ENCODE data around the gene CIRBP.

DNA sequence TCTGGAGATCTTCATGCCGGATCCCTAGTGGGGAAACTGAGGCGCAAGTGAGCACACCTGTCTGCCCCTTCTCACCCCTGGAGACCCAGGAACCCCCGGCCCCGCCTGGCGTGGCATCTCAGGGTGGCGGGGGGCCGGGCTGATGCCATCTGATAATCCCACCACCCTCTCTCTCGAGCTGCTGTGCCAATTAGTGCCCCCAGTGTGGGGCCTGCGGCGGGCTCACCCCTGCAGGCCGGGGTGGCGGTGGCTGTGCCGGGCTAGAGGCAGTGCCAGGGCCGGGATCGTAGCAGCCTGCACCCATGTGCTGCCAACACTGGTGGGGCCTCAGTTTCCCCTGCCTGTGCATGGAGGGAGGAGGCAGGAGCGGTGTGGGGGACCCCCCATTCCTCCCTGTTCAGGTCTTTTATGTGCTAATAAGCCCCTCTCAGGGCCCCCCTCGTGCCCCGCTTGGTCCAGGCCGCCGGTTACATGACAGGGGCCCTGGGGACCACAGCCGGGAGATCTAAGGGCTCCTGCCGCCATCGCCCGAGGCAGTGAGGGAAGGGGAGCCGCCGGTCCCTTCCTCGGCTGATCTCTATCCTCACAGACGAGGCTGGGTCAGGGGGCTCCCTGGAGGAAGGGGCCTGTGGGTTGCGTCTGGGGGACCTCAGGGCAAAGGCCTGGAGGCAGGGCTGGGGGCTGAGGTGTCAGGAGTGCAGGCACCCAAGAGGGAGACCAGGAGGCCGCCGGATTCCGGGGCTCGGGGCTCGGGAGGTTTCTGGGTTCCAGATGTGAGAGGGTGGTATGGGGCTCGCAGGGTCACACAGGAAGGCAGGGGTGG, 24.9 kb downstream of the CIRBP start:
- TF ChIP-seq, protein P1, sequence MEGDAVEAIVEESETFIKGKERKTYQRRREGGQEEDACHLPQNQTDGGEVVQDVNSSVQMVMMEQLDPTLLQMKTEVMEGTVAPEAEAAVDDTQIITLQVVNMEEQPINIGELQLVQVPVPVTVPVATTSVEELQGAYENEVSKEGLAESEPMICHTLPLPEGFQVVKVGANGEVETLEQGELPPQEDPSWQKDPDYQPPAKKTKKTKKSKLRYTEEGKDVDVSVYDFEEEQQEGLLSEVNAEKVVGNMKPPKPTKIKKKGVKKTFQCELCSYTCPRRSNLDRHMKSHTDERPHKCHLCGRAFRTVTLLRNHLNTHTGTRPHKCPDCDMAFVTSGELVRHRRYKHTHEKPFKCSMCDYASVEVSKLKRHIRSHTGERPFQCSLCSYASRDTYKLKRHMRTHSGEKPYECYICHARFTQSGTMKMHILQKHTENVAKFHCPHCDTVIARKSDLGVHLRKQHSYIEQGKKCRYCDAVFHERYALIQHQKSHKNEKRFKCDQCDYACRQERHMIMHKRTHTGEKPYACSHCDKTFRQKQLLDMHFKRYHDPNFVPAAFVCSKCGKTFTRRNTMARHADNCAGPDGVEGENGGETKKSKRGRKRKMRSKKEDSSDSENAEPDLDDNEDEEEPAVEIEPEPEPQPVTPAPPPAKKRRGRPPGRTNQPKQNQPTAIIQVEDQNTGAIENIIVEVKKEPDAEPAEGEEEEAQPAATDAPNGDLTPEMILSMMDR (IDR thresholded peaks at IDR 0.05): no peak
- no peak for TF ChIP-seq POLR2A (IDR thresholded peaks at IDR 0.05)
